ENCODE results near the gene PSMD1. TPM values are rescaled to one million over a fixed set of nuclear protein-coding genes. Genes with fewer than 3 reads are reported as not detected.

Gene PSMD1
- total and polyA plus RNA-seq, 2 donors (not counting 3 experiments of a cell fraction or from before 2014, with no cell fraction given): 163 to 209 TPM

- no peak for FAIRE-seq
- no peak overlapping the region for H3K9ac ChIP-seq (replicated peaks; ENCODE audit: extremely low read depth, insufficient read depth, low read length)
- no peaks in the 10 kb centered on the region for H3K9me1 ChIP-seq (replicated peaks; ENCODE audit: control insufficient read depth, extremely low read depth, insufficient read depth, low read length)
- no TSS peak for BruUV-seq (replicated peaks)
- ChIA-PET CTCF (interaction anchor here (0.7 to 11.0 kb wide), 8 partner anchors 11 to 1760 kb away, joined by 3 to 226 read pairs (median 7); no protein-coding TSS in a partner anchor), POLR2A (no interaction called here)
- no peak for DNase-seq (ENCODE audit: low read depth, low spot score)
- H2AFZ ChIP-seq (ENCODE audit: low read depth, low read length): peak overlapping the region; percentile 21
- no peak for TF ChIP-seq FOS (IDR thresholded peaks at IDR 0.05; ENCODE audit: borderline replicate concordance, insufficient read depth, low read length)
- TF ChIP-seq CTCF (IDR thresholded peaks at IDR 0.05; ENCODE audit: extremely low read depth in 1 of 2, insufficient read depth in 1 of 2, low read depth in 1 of 2, low read length in 2 of 2): no peak
- TF ChIP-seq GATA2 (IDR thresholded peaks at IDR 0.05; ENCODE audit: insufficient read depth, insufficient read length, low read depth, low read length): no peak
- no peak for TF ChIP-seq JUN (IDR thresholded peaks at IDR 0.05; ENCODE audit: borderline replicate concordance, insufficient read depth, insufficient read length, low read depth)
- TF ChIP-seq MYC (IDR thresholded peaks at IDR 0.05; ENCODE audit: low read depth, low read length): no peak
- TF ChIP-seq EZH2 (IDR thresholded peaks at IDR 0.05; ENCODE audit: borderline replicate concordance, low read depth, low read length, severe bottlenecking): no peak
- TF ChIP-seq POLR2A (IDR thresholded peaks at IDR 0.05; ENCODE audit: low read depth, low read length): no peak
- TF ChIP-seq POLR2AphosphoS5 (IDR thresholded peaks at IDR 0.05; ENCODE audit: insufficient read depth, low read depth, low read length): no peak
- TF ChIP-seq, protein P1, sequence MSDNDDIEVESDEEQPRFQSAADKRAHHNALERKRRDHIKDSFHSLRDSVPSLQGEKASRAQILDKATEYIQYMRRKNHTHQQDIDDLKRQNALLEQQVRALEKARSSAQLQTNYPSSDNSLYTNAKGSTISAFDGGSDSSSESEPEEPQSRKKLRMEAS (IDR thresholded peaks at IDR 0.05; ENCODE audit: insufficient read depth, insufficient read length): no peak
- no peak overlapping the region for H3K4me2 ChIP-seq (ENCODE audit: insufficient read depth, low read length)
- H3K27ac ChIP-seq (ENCODE audit: insufficient read depth, low read depth, low read length): no peak overlapping the region
- no peaks in the 10 kb centered on the region for H3K27me3 ChIP-seq (ENCODE audit: control insufficient read depth in 2 of 2, insufficient read depth in 2 of 2, low read length in 2 of 2)
- H4K20me1 ChIP-seq (replicated peaks; ENCODE audit: control insufficient read depth, extremely low read depth, insufficient read depth, low read length): no peaks in the 10 kb centered on the region
- no peaks in the 10 kb centered on the region for H3K79me2 ChIP-seq (ENCODE audit: control insufficient read depth, insufficient read depth, low read length)
- no peaks in the 10 kb centered on the region for H3K36me3 ChIP-seq (ENCODE audit: control insufficient read depth in 2 of 2, extremely low read depth in 1 of 2, insufficient read depth in 2 of 2, low read length in 2 of 2)
- intact Hi-C loops (cut with micrococcal nuclease) (loop anchor here (2.0 kb wide), 1 partner anchor 30 kb away; no protein-coding TSS in a partner anchor), dilution Hi-C loops (cut with MboI; ENCODE audit: extremely low pct_ligation_motif_present, low sequenced_read_pairs) (no loop called here)
- H3K4me1 ChIP-seq (ENCODE audit: control insufficient read depth, extremely low read depth, insufficient read depth, low read length): peaks cover 30% of the 10 kb centered on the region
- no peak overlapping the region for H3K4me3 ChIP-seq (replicated peaks in 1 of 3; ENCODE audit: insufficient read depth in 1 of 3, low read depth in 1 of 3, low read length in 3 of 3)
- H3K9me3 ChIP-seq (replicated peaks; ENCODE audit: control insufficient read depth, insufficient read depth, low read length): no peaks in the 10 kb centered on the region
These were observed 136.5 kb downstream of the PSMD1 start for GRCh38 chr2:231193216-231193615.
